GM12864 (cell line): ENCODE measurements around the gene CCRL2.

Experiments used
- DNase-seq: peaks from one replicate; pipeline ENCODE4 v3.0.0-alpha.2; 2011; ENCODE audit warnings: low read depth
- H3K4me3 ChIP-seq: 2 replicates; pipeline ENCODE4 v1.5.1; 2011; ENCODE audit warnings: mild to moderate bottlenecking, low read depth, low read length, control low read depth
- TF ChIP-seq, protein P1 (sequence below): IDR thresholded peaks from 2 replicates; pipeline ENCODE4 v1.5.1; 2011; ENCODE audit warnings: low read depth, mild to moderate bottlenecking, moderate library complexity, low read length, control low read depth, inconsistent platforms; ENCODE audit errors: missing control alignments

CCRL2 gene, protein sequence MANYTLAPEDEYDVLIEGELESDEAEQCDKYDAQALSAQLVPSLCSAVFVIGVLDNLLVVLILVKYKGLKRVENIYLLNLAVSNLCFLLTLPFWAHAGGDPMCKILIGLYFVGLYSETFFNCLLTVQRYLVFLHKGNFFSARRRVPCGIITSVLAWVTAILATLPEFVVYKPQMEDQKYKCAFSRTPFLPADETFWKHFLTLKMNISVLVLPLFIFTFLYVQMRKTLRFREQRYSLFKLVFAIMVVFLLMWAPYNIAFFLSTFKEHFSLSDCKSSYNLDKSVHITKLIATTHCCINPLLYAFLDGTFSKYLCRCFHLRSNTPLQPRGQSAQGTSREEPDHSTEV

GRCh38 chr3:46406788-46407611 is at the start of gene CCRL2, which contains the start of gene CCR5AS:
Gene CCRL2 (plus strand): TSS chr3:46407259. CDS start chr3:46408080, 821 bp downstream.
Gene CCR5AS (minus strand): TSS chr3:46407066.
- H3K4me3 ChIP-seq = peak within 1 kb of the TSS; percentile 39
- no peak for DNase-seq
- TF ChIP-seq, protein P1, sequence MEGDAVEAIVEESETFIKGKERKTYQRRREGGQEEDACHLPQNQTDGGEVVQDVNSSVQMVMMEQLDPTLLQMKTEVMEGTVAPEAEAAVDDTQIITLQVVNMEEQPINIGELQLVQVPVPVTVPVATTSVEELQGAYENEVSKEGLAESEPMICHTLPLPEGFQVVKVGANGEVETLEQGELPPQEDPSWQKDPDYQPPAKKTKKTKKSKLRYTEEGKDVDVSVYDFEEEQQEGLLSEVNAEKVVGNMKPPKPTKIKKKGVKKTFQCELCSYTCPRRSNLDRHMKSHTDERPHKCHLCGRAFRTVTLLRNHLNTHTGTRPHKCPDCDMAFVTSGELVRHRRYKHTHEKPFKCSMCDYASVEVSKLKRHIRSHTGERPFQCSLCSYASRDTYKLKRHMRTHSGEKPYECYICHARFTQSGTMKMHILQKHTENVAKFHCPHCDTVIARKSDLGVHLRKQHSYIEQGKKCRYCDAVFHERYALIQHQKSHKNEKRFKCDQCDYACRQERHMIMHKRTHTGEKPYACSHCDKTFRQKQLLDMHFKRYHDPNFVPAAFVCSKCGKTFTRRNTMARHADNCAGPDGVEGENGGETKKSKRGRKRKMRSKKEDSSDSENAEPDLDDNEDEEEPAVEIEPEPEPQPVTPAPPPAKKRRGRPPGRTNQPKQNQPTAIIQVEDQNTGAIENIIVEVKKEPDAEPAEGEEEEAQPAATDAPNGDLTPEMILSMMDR = no peak

GRCh38 chr3:46358466-46358865 is 48.6 kb upstream of the CCRL2 start:
- no peak overlapping the region for H3K4me3 ChIP-seq
- DNase-seq = no peak
- TF ChIP-seq, protein P1 = no peak

DNA sequence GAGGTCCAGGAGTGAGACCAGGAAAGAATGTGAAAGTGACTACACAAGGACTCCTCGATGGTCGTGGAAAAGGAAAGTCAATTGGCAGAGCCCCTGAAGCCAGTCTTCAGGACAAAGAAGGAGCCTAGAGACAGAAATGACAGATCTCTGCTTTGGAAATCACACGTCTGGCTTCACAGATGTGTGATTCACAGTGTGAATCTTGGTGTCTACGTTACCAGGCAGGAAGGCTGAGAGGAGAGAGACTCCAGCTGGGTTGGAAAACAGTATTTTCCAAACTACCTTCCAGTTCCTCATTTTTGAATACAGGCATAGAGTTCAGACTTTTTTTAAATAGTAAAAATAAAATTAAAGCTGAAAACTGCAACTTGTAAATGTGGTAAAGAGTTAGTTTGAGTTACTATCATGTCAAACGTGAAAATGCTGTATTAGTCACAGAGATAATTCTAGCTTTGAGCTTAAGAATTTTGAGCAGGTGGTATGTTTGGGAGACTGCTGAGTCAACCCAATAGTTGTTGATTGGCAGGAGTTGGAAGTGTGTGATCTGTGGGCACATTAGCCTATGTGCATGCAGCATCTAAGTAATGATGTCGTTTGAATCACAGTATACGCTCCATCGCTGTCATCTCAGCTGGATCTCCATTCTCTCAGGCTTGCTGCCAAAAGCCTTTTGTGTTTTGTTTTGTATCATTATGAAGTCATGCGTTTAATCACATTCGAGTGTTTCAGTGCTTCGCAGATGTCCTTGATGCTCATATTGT is 47.1 kb upstream of the CCRL2 start:
- peak; percentile 65 for DNase-seq
- no peak overlapping the region for H3K4me3 ChIP-seq
- TF ChIP-seq, protein P1 = no peak

- no peak overlapping the region for H3K4me3 ChIP-seq
- TF ChIP-seq, protein P1 = no peak
- DNase-seq = no peak
Measured at GRCh38 chr3:46360907-46361306, 46.2 kb upstream of the CCRL2 start.

- H3K4me3 ChIP-seq = no peak overlapping the region
- DNase-seq = no peak
- TF ChIP-seq, protein P1 = no peak
Measured at GRCh38 chr3:46361408-46362283, 45.4 kb upstream of the CCRL2 start.

DNA sequence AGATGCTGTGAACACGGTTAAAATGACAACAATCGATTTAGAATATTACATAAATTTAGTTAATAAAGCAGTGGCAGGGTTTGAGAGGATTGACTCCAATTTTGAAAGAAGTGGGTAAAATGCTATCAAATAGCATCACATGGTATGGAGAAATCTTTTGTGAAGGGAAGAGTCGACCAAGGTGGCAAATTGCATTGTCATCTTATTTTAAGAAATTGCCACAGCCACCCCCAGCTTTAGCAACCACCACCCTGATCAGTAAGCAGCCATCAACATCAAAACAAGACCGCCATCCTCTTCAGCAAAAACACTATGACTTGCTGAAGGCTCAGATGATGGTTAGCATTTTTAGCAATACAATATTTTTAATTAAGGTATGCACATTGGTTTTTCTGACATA is 42.0 kb upstream of the CCRL2 start:
- TF ChIP-seq, protein P1 = no peak
- H3K4me3 ChIP-seq = no peak overlapping the region
- no peak for DNase-seq
